GM12878 (cell line): ENCODE measurements around the gene IGF2R. TPM values are rescaled to one million over a fixed set of nuclear protein-coding genes. Genes with fewer than 3 reads are reported as not detected.

ENCODE experiments used
- ATAC-seq: fragments of 200-7000 bp; cut with Tn5 transposase; 3 replicates; pipeline ENCODE4 v1.9.1; 2020; ENCODE audit warnings: mild to moderate bottlenecking, moderate library complexity
- BruUV-seq: library from RNA; stranded (reverse); fragments of 400-500 nt; replicated peaks from 2 replicates; lab custom pipeline; 2021; lab: Mats Ljungman, UMichigan
- CTCF ChIA-PET: fragments of 300-600 bp; sonication (Branson Sonifier 250); formaldehyde crosslinking; extraction: SDS; loops from one replicate; lab custom pipeline; 2021; ENCODE audit warnings: inconsistent platforms; lab: Yijun Ruan, JAX
- POLR2A ChIA-PET: fragments of 350-600 bp; formaldehyde crosslinking; extraction: SDS; loops from one replicate; lab custom pipeline; 2021; ENCODE audit warnings: inconsistent platforms; lab: Charles Lee
- RAD21 ChIA-PET: fragments of 300-600 bp; sonication (Branson Sonifier 250); formaldehyde crosslinking; loops from one replicate; lab custom pipeline; 2023; ENCODE audit warnings: antibody characterized with exemption; ENCODE audit not compliant: unreplicated experiment; lab: Charles Lee
- SMC1A ChIA-PET: fragments of 300-600 bp; sonication (Branson Sonifier 250); formaldehyde crosslinking; loops from one replicate; lab custom pipeline; 2023; ENCODE audit not compliant: unreplicated experiment, uncharacterized antibody; lab: Charles Lee
- DNase-seq: peaks from one replicate; pipeline ENCODE4 v3.0.0-alpha.2; 2011; ENCODE audit warnings: low read depth, low spot score
- FAIRE-seq: peaks from 3 replicates; lab custom pipeline; 2011; peaks lifted over from hg19 to GRCh38; lab: Jason Lieb, UNC
- H2AFZ ChIP-seq: 2 replicates; pipeline ENCODE4 v1.6.0; 2011; ENCODE audit warnings: low read depth, low read length, control low read depth; ENCODE audit not compliant: control insufficient read depth
- H3K27ac ChIP-seq: 2 replicates; pipeline ENCODE4 v1.5.1; 2011; ENCODE audit warnings: control low read depth; ENCODE audit not compliant: control insufficient read depth, insufficient read depth
- H3K27me3 ChIP-seq, 2 experiments: replicated peaks in 1 of 2; 2 replicates each; pipeline versions ENCODE4 v1.6.0 to v1.6.1; 2011; ENCODE audit warnings: low read length in 1 of 2; ENCODE audit not compliant: control insufficient read depth in 2 of 2, insufficient read depth in 2 of 2
- H3K36me3 ChIP-seq, 2 experiments: 2 replicates each; pipeline ENCODE4 v1.5.1; 2011; ENCODE audit warnings: low read length in 1 of 2; ENCODE audit not compliant: control insufficient read depth in 2 of 2, insufficient read depth in 2 of 2
- H3K4me1 ChIP-seq: 2 replicates; pipeline ENCODE4 v1.6.1; 2011; ENCODE audit warnings: mild to moderate bottlenecking, low read length, moderate library complexity, mixed read lengths; ENCODE audit not compliant: control insufficient read depth, insufficient read depth
- H3K4me2 ChIP-seq: 2 replicates; pipeline ENCODE4 v1.6.0; 2011; ENCODE audit warnings: control low read depth; ENCODE audit not compliant: control insufficient read depth, insufficient read depth
- H3K4me3 ChIP-seq: fragments of 200-600 bp; sonication (generic); 2 replicates; pipeline ENCODE4 v1.5.1; 2016
- H3K79me2 ChIP-seq: 2 replicates; pipeline ENCODE4 v1.6.0; 2011; ENCODE audit warnings: low read length; ENCODE audit not compliant: control insufficient read depth, insufficient read depth
- H3K9ac ChIP-seq: 2 replicates; pipeline ENCODE4 v1.8.0; 2011; ENCODE audit warnings: low read length, control low read depth, mixed read lengths; ENCODE audit not compliant: control insufficient read depth, insufficient read depth
- H3K9me3 ChIP-seq: replicated peaks from 3 replicates; pipeline ENCODE4 v1.5.1; 2011; ENCODE audit warnings: mild to moderate bottlenecking, low read length; ENCODE audit not compliant: control insufficient read depth, insufficient read depth
- H4K20me1 ChIP-seq: 2 replicates; pipeline ENCODE4 v1.6.0; 2011; ENCODE audit not compliant: control insufficient read depth, insufficient read depth
- ASH2L ChIP-seq: fragments of 300-600, 200-600 bp; sonication (generic); IDR thresholded peaks from 2 replicates; pipeline ENCODE4 v1.6.1; 2017; ENCODE audit warnings: low read depth, mild to moderate bottlenecking, borderline replicate concordance
- E2F8 ChIP-seq: fragments of 450-650 bp; IDR thresholded peaks from 2 replicates; pipeline ENCODE4 v1.6.1; 2018; ENCODE audit warnings: mild to moderate bottlenecking, low read depth, moderate library complexity; ENCODE audit not compliant: partially characterized antibody
- E4F1 ChIP-seq: fragments of 450-650 bp; IDR thresholded peaks from 2 replicates; pipeline ENCODE4 v1.6.1; 2018; ENCODE audit warnings: borderline replicate concordance, mild to moderate bottlenecking; ENCODE audit not compliant: partially characterized antibody
- EGR1 ChIP-seq, 2 experiments: IDR thresholded peaks; 1 replicate in 1 of 2; 2 replicates in 1 of 2; pipeline ENCODE4 v1.6.1; 2011 to 2012; ENCODE audit warnings: low read depth in 2 of 2, low read length in 2 of 2, borderline replicate concordance in 1 of 2, mild to moderate bottlenecking in 1 of 2, moderate library complexity in 1 of 2
- HDGF ChIP-seq: fragments of 450-650 bp; IDR thresholded peaks from 2 replicates; pipeline ENCODE4 v1.6.1; 2016; ENCODE audit warnings: antibody characterized with exemption
- IRF4 ChIP-seq: IDR thresholded peaks from 2 replicates; pipeline ENCODE4 v1.6.1; 2011; ENCODE audit warnings: low read depth, low read length
- MAX ChIP-seq: IDR thresholded peaks from 2 replicates; pipeline ENCODE4 v1.6.1; 2012; ENCODE audit warnings: low read depth, low read length, improper control_type of control experiment
- MTA2 ChIP-seq: fragments of 450-650 bp; IDR thresholded peaks from 2 replicates; pipeline ENCODE4 v1.6.1; 2016; ENCODE audit warnings: low read depth, mild to moderate bottlenecking, moderate library complexity
- PAX5 ChIP-seq: IDR thresholded peaks from 2 replicates; pipeline ENCODE4 v1.6.1; 2011; ENCODE audit warnings: low read depth, low read length, borderline replicate concordance
- PBX3 ChIP-seq: IDR thresholded peaks from 2 replicates; pipeline ENCODE4 v1.6.1; 2011; ENCODE audit warnings: mild to moderate bottlenecking, low read depth, low read length, moderate library complexity; ENCODE audit not compliant: insufficient replicate concordance
- RB1 ChIP-seq: fragments of 450-650 bp; formaldehyde crosslinking; IDR thresholded peaks from 2 replicates; pipeline ENCODE4 v1.6.1; 2017; ENCODE audit warnings: mild to moderate bottlenecking, borderline replicate concordance
- RUNX3 ChIP-seq: IDR thresholded peaks from 2 replicates; pipeline ENCODE4 v1.6.1; 2012; ENCODE audit warnings: low read length, inconsistent platforms
- SMC3 ChIP-seq: IDR thresholded peaks from 2 replicates; pipeline ENCODE4 v1.6.1; 2011; ENCODE audit warnings: low read length, improper control_type of control experiment, borderline replicate concordance
- WGBS: methylation state at CpG from one replicate; pipeline ENCODE4 v1.1.6; 2016; ENCODE audit warnings: low lambda C conversion rate; ENCODE audit not compliant: insufficient replicate concordance, insufficient coverage; ENCODE audit errors: missing lambda C conversion rate; 5-methylcytosine and 5-hydroxymethylcytosine counted together
- in situ Hi-C: fragments of 300-500 bp; cut with MboI; formaldehyde crosslinking; loops from 9 replicates; pipeline ENCODE4 v1.14.3; 2018; ENCODE audit warnings: mixed read lengths
- intact Hi-C: fragments of 100-400 bp; cut with micrococcal nuclease; formaldehyde crosslinking; loops from one replicate; pipeline ENCODE4 v1.14.2; 2022; ENCODE audit not compliant: unreplicated experiment
- polyA plus RNA-seq, 11 experiments: library from polyadenylated mRNA; depleted of rRNA in 4 of 11; unstranded in 6 of 11; stranded (reverse) in 5 of 11; fragments of >200 nt; fragmentation: Nextera tagmentation in 4 of 11; fragmentation: Illumina TruSeq in 1 of 11; extraction: Ambion mirVana in 4 of 11; extraction: Trizol in 1 of 11; gene quantifications; 1 replicate in 1 of 11; 2 replicates in 10 of 11; pipeline versions ENCODE4 v1.2.1 to v1.2.3, GENCODE V29; 2011 to 2016; ENCODE audit warnings: inconsistent platforms in 2 of 11, missing spikeins in 2 of 11, low read depth in 1 of 11
- total RNA-seq, 4 experiments: library from RNA; depleted of rRNA in 3 of 4; stranded (reverse); fragments of >200 nt in 3 of 4; fragmentation: Illumina TruSeq in 1 of 4; extraction: Trizol in 1 of 4; gene quantifications; 2 replicates each; pipeline versions ENCODE4 v1.2.1 to v1.2.3, GENCODE V29; 2013 to 2021

IGF2R gene
- total and polyA plus RNA-seq, 10 of the 15 experiments (the other 5 are each of a cell fraction or from before 2014, with no cell fraction given) = 1.00 to 40.1 (median 16.8) TPM

GRCh38 chr6:159935065-159935464, 33.8 kb upstream of the IGF2R start:
- in situ Hi-C loops = no loop called here
- Histone ChIP-seq H4K20me1 (no peaks in the 10 kb centered on the region), H3K27ac (no peak overlapping the region), H3K36me3 (no peaks in the 10 kb centered on the region), H3K9me3 (peaks cover 2% of the 10 kb centered on the region; the same call in 1 of the 3 replicates), H3K4me1 (peaks cover 14% of the 10 kb centered on the region), H2AFZ (no peak overlapping the region), H3K4me2 (no peak overlapping the region), H3K9ac (no peak overlapping the region)
- no peak for DNase-seq
- POLR2A ChIA-PET = no interaction called here
- intact Hi-C loops = no loop called here
- SMC1A ChIA-PET = interaction anchor here (1.1 to 2.8 kb wide), 2 partner anchors 21 to 71 kb away, joined by 3 to 9 read pairs; no protein-coding TSS in a partner anchor
- RAD21 ChIA-PET = interaction anchor here (1.7 kb wide), 1 partner anchor 72 kb away, joined by 5 read pairs; no protein-coding TSS in a partner anchor
- 95% methylated on average over 2 of the region's 2 CpGs for WGBS
- CTCF ChIA-PET = interaction anchor here (1.2 kb wide), 1 partner anchor 64 kb away, joined by 3 read pairs; no protein-coding TSS in a partner anchor
- TF ChIP-seq HDGF (no peak), E4F1 (no peak), E2F8 (no peak), PAX5 (no peak), EGR1 (IDR thresholded peaks at IDR 0.05; ENCODE audit: borderline replicate concordance in 1 of 2, low read depth in 2 of 2, low read length in 2 of 2) (no peak), RB1 (no peak), ASH2L (no peak), PBX3 (no peak), MAX (no peak), RUNX3 (no peak), MTA2 (no peak), SMC3 (no peak), IRF4 (no peak)
- TF ChIP-seq, all 136 proteins: peak for 0
- Histone ChIP-seq H3K4me3 (no peak overlapping the region), H3K27me3 (no peaks in the 10 kb centered on the region), H3K79me2 (no peaks in the 10 kb centered on the region)
- FAIRE-seq = no peak
- no peak for ATAC-seq
- no TSS peak for BruUV-seq
